Measurements from ENCODE around the gene SSC5D.

DNA sequence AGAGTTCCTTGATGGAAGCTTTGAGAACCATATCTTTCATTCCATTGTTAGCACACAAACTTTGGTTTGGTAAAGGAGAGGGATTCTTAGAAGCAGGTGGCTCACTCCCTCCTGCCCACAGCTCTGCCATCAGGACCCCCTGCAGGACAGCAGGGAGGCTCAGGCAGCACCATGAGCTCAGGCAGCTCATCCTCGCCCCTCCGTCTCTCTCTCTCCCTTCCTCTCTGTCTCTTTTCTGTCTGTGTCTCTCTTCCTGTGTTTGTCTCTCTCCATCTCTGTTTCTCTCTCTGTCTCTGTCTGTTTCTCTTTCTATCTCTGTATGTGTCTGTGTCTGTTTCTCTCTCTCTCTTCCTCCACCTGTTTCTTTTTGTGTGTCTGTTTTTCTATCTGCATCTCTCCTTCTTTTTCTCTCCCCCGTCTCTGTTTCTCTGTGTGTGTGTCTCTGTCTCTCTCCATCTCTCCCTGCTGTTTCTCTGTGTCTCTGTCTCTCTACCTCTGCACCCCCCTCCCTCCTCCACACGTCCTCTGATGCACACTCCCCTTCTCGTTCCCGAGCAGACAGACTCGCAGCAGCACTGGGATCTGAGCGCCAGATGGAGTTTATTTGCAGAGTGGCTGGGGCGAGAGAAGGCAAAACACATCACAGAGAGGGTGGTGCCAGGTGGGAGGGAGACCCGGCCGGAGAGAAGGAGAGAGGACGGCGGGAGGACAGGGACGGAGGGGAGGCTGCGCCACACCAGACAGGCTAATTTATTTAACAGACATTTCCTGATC, 40.0 kb downstream of the SSC5D start:
- TF ChIP-seq, protein P1, sequence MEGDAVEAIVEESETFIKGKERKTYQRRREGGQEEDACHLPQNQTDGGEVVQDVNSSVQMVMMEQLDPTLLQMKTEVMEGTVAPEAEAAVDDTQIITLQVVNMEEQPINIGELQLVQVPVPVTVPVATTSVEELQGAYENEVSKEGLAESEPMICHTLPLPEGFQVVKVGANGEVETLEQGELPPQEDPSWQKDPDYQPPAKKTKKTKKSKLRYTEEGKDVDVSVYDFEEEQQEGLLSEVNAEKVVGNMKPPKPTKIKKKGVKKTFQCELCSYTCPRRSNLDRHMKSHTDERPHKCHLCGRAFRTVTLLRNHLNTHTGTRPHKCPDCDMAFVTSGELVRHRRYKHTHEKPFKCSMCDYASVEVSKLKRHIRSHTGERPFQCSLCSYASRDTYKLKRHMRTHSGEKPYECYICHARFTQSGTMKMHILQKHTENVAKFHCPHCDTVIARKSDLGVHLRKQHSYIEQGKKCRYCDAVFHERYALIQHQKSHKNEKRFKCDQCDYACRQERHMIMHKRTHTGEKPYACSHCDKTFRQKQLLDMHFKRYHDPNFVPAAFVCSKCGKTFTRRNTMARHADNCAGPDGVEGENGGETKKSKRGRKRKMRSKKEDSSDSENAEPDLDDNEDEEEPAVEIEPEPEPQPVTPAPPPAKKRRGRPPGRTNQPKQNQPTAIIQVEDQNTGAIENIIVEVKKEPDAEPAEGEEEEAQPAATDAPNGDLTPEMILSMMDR (IDR thresholded peaks at IDR 0.05; ENCODE audit: borderline replicate concordance, extremely low read depth, low read length, poor library complexity, severe bottlenecking) = no peak
- no peak for TF ChIP-seq EZH2 (IDR thresholded peaks at IDR 0.05; ENCODE audit: borderline replicate concordance, low read depth, low read length, severe bottlenecking)

Data from DND-41 (cell line).